GM19023 (cell line): ENCODE measurements around the gene EPRS1.
"Not testable (repeated sequence)": the region's sequence is repeated elsewhere in the genome, so short reads cannot be mapped to it uniquely, and the experiment has no call there.

Experiments
- ATAC-seq: cut with Tn5 transposase; IDR thresholded peaks from one replicate; pipeline ENCODE4 v1.9.1; 2021; ENCODE audit warnings: mild to moderate bottlenecking, moderate library complexity; ENCODE audit not compliant: unreplicated experiment

The EPRS1 gene

GRCh38 chr1:220040028-220040596, 6.2 kb downstream of the EPRS1 start:
- no peak for ATAC-seq

- ATAC-seq = no peak
These were observed 7.7 kb downstream of the EPRS1 start for GRCh38 chr1:220038640-220039039.

DNA sequence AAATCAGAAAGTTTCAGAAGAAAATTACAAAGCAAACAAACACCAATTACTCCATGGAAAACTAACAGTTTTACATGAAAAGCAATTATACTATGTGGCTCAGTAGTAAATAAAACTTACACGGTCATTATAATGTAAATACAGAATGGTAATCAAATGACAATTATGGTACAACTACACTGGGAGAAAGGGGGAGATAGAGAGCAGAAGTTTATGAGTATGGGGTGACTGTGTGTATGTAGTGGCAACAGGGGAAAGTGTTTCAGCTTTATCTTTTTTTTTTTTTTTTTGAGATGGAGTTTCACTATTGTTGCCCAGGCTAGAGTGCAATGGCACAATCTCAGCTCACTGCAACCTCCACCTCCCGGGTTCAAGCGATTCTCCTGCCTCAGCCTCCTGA, 8.5 kb downstream of the EPRS1 start:
- ATAC-seq = not testable (repeated sequence)

GRCh38 chr1:220032911-220033310, 13.4 kb downstream of the EPRS1 start:
- ATAC-seq = no peak

DNA sequence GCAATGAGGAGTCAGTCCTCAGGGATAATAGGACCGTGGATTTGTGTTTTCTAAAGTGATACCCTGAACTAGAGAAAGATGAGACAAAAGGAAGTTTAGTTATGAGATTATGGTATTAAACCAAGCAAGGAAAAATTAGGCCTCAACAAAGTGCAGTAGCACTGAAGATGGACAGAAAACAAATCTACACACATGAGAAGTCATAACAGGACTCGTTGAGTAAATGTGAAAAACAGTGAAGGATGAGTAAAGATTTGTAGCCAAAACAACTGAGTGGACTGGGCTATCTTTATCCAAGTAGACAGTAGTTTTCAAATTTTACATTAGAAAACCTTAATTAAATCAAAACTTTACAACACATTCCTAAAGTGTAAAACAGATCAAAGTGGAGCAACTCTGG, 15.0 kb downstream of the EPRS1 start:
- peak; percentile 48 for ATAC-seq

- peak; percentile 57 for ATAC-seq
These were observed 17.9 kb downstream of the EPRS1 start for GRCh38 chr1:220028346-220028895.

GRCh38 chr1:220019071-220019470, 27.2 kb downstream of the EPRS1 start:
- ATAC-seq = no peak

- ATAC-seq = peak; percentile 70
These were observed 32.8 kb downstream of the EPRS1 start for GRCh38 chr1:220013497-220013896.

DNA sequence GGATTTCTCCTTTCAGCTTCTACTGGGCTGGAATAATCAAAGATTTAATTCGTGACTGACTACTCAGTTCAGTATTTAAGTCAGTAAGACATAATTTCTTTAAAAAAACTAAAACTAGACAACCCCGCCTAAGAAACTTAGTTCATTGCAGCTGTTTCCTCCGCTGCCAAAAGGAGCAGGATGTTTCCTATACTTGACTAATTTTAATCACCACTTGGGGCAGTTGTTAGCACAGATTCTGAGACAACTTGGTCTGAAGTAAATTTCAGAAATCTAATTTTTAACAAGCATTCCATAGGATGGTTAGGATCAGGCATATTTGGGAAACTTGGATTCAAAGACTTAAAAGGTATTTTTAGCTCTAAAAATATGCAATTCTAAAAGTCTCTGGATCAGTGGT, 34.0 kb downstream of the EPRS1 start:
- ATAC-seq = no peak

- no peak for ATAC-seq
These were observed 34.7 kb downstream of the EPRS1 start for GRCh38 chr1:220011620-220012019.

- ATAC-seq = no peak
These were observed 38.9 kb downstream of the EPRS1 start for GRCh38 chr1:220007438-220007837.

DNA sequence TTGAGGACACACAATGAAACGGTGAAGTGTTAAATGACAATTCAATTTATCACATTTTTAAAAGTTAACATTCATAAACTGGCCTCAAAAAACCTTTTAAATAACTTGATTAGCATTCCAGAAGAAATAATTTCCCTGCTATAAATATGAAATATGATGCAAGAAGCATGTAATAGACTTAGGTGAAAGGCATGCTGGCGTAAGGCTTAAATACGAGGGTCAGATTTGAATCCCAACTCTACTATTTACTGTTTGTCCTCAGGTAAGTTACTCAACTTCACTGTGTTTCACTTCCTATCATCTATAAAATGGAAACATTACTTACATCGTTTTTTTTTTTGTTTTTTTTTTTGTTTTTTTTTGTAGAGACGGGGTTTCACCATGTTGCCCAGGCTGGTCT, 40.8 kb downstream of the EPRS1 start:
- no peak for ATAC-seq

GRCh38 chr1:220003610-220004299, 42.5 kb downstream of the EPRS1 start:
- no peak for ATAC-seq

- no peak for ATAC-seq
These were observed 43.3 kb downstream of the EPRS1 start for GRCh38 chr1:220003015-220003414.

DNA sequence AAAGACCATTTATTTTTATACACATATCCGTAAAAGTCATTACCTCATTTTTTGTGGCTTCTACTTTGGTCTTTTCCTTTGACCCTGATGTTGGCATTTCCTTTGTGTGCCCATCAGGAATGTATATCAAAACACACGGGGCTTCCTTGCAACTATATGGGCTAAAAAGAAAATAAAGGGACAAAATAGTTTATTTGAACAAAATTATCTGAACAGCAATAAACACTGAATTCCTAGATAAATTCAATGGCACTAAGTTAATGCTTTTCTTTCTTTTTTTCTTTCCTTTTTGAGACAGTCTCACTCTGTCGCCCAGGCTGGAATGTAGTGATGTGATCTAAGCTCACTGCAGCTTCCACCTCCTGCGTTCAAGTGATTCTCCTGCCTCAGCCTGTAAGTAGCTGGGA, 45.2 kb downstream of the EPRS1 start:
- no peak for ATAC-seq

GRCh38 chr1:219999821-220000220, 46.5 kb downstream of the EPRS1 start:
- no peak for ATAC-seq
